K562 (cell line): Measurements from ENCODE around the gene ODAD4. TPM values are rescaled to one million over a fixed set of nuclear protein-coding genes. Genes with fewer than 3 reads are reported as not detected.

Source experiments
- ATAC-seq: fragments of 200-7000 bp; cut with Tn5 transposase; 3 replicates; pipeline ENCODE4 v1.9.1; 2020; ENCODE audit warnings: moderate library complexity
- BruUV-seq: library from RNA; stranded (reverse); fragments of 400-500 nt; replicated peaks from 2 replicates; lab custom pipeline; 2021; lab: Mats Ljungman, UMichigan
- CTCF ChIA-PET: fragments of 300-600 bp; formaldehyde crosslinking; extraction: SDS; loops from one replicate; lab custom pipeline; 2021; ENCODE audit warnings: low intra/inter-chr PET ratio; lab: Yijun Ruan, JAX
- POLR2A ChIA-PET: fragments of 300-600, 350-650 bp; sonication (Branson Sonifier 250); formaldehyde crosslinking; extraction: SDS; loops from one replicate; lab custom pipeline; 2021; ENCODE audit warnings: antibody characterized with exemption, inconsistent platforms; lab: Yijun Ruan, JAX
- DNase-seq, 4 experiments: peaks; one replicate each; pipeline versions ENCODE4 v3.0.0 to v3.0.0-alpha.2; 2011 to 2018; ENCODE audit warnings: low spot score in 3 of 4, mixed read lengths in 3 of 4; ENCODE audit errors: extremely low read depth in 1 of 4
- FAIRE-seq: peaks from 2 replicates; lab custom pipeline; 2011; peaks lifted over from hg19 to GRCh38; lab: Jason Lieb, UNC
- H2AFZ ChIP-seq: 2 replicates; pipeline ENCODE4 v1.6.0; 2011; ENCODE audit warnings: low read depth, low read length, control low read depth, inconsistent platforms
- H3K27ac ChIP-seq: fragments of 200-600 bp; 3 replicates; pipeline ENCODE4 v1.8.0; 2011; ENCODE audit warnings: low read depth, mild to moderate bottlenecking, control low read depth, inconsistent platforms, low read length, moderate library complexity, mixed read lengths; ENCODE audit errors: extremely low read depth
- H3K27me3 ChIP-seq, 2 experiments: fragments of 300-600 bp in 1 of 2; 2 replicates in 1 of 2; 3 replicates in 1 of 2; pipeline versions ENCODE4 v1.6.0 to v1.8.0; 2011; ENCODE audit warnings: inconsistent platforms in 2 of 2, low read length in 2 of 2, mild to moderate bottlenecking in 1 of 2, mixed read lengths in 1 of 2, moderate library complexity in 1 of 2; ENCODE audit not compliant: control insufficient read depth in 2 of 2, insufficient read depth in 2 of 2
- H3K36me3 ChIP-seq: fragments of 300-600 bp; 3 replicates; pipeline ENCODE4 v1.8.0; 2011; ENCODE audit warnings: mild to moderate bottlenecking, low read length, inconsistent platforms; ENCODE audit not compliant: control insufficient read depth, insufficient read depth
- H3K4me1 ChIP-seq, 2 experiments: fragments of 200-600 bp in 1 of 2; replicated peaks in 1 of 2; 2 replicates in 1 of 2; 3 replicates in 1 of 2; pipeline versions ENCODE4 v1.5.1 to v1.8.0; 2011; ENCODE audit warnings: inconsistent platforms in 2 of 2, low read length in 2 of 2, mild to moderate bottlenecking in 1 of 2, mixed read lengths in 1 of 2, moderate library complexity in 1 of 2; ENCODE audit not compliant: control insufficient read depth in 2 of 2, insufficient read depth in 2 of 2
- H3K4me2 ChIP-seq: 2 replicates; pipeline ENCODE4 v1.6.1; 2011; ENCODE audit warnings: low read length, control low read depth, inconsistent platforms, mixed read lengths; ENCODE audit not compliant: insufficient read depth
- H3K4me3 ChIP-seq: fragments of 200-600 bp; sonication (generic), shearing (Covaris generic); 2 replicates; pipeline ENCODE4 v1.5.1; 2016; ENCODE audit warnings: control low read depth, inconsistent platforms
- H3K79me2 ChIP-seq: fragments of 200-600 bp; 3 replicates; pipeline ENCODE4 v1.8.0; 2011; ENCODE audit warnings: low read length, inconsistent platforms; ENCODE audit not compliant: control insufficient read depth, insufficient read depth
- H3K9ac ChIP-seq, 2 experiments: 2 replicates each; pipeline versions ENCODE4 v1.6.0 to v1.6.1; 2011; ENCODE audit warnings: low read depth in 2 of 2, low read length in 2 of 2, control low read depth in 1 of 2, inconsistent platforms in 1 of 2, mild to moderate bottlenecking in 1 of 2, mixed read lengths in 1 of 2; ENCODE audit not compliant: insufficient read depth in 1 of 2
- H3K9me1 ChIP-seq: one replicate; pipeline ENCODE4 v1.6.0; 2011; ENCODE audit warnings: inconsistent platforms, mild to moderate bottlenecking, low read length, moderate library complexity; ENCODE audit not compliant: control insufficient read depth, insufficient read depth
- H3K9me3 ChIP-seq: replicated peaks from 2 replicates; pipeline ENCODE4 v1.5.1; 2011; ENCODE audit warnings: low read depth, low read length, inconsistent platforms; ENCODE audit not compliant: control insufficient read depth, insufficient read depth
- H4K20me1 ChIP-seq: replicated peaks from 2 replicates; pipeline ENCODE4 v1.6.1; 2011; ENCODE audit warnings: low read length, inconsistent platforms, mixed read lengths; ENCODE audit not compliant: control insufficient read depth, insufficient read depth
- CEBPB ChIP-seq: fragments of 450-650 bp; IDR thresholded peaks from 2 replicates; pipeline ENCODE4 v1.6.1; 2016; ENCODE audit warnings: missing genetic modification characterization, missing compliant biosample characterization
- EGR1 ChIP-seq: fragments of 450-650 bp; conservative IDR thresholded peaks from 2 replicates; pipeline ENCODE4 v1.6.1; 2017; ENCODE audit warnings: mild to moderate bottlenecking
- KDM4B ChIP-seq, 2 experiments: fragments of 450-650 bp in 1 of 2; sonication (generic) in 1 of 2; IDR thresholded peaks; 2 replicates each; pipeline ENCODE4 v1.6.1; 2016 to 2017; ENCODE audit warnings: borderline replicate concordance in 2 of 2, antibody characterized with exemption in 1 of 2, low read depth in 1 of 2, mild to moderate bottlenecking in 1 of 2
- LARP7 ChIP-seq: fragments of 450-650 bp; IDR thresholded peaks from 2 replicates; pipeline ENCODE4 v1.6.1; 2016
- SUPT5H ChIP-seq: fragments of 450-650 bp; IDR thresholded peaks from 2 replicates; pipeline ENCODE4 v1.6.1; 2016
- WGBS: fragments of 100-300 bp; shearing (Covaris generic); methylation state at CpG from one replicate; pipeline ENCODE4 v1.1.6; 2016; ENCODE audit warnings: low coverage, mixed read lengths; ENCODE audit not compliant: insufficient coverage; ENCODE audit errors: missing lambda C conversion rate; 5-methylcytosine and 5-hydroxymethylcytosine counted together
- in situ Hi-C: fragments of 300-500 bp; cut with MboI; formaldehyde crosslinking; loops from 4 replicates; pipeline ENCODE4 v1.15.0; 2018; ENCODE audit warnings: inconsistent platforms, mixed read lengths
- intact Hi-C: fragments of 100-400 bp; cut with micrococcal nuclease; formaldehyde crosslinking; loops from 2 replicates; pipeline ENCODE4 v1.14.2; 2022
- polyA plus RNA-seq, 8 experiments: library from polyadenylated mRNA; depleted of rRNA in 4 of 8; stranded (reverse) in 5 of 8; unstranded in 3 of 8; fragments of >200 nt; fragmentation: Nextera tagmentation in 2 of 8; fragmentation: Illumina TruSeq in 1 of 8; extraction: Ambion mirVana in 2 of 8; extraction: Trizol in 1 of 8; gene quantifications; 2 replicates each; pipeline versions ENCODE4 v1.2.1 to v1.2.3, GENCODE V29; 2011 to 2014; ENCODE audit warnings: inconsistent platforms in 1 of 8, missing spikeins in 1 of 8
- total RNA-seq, 7 experiments: library from RNA; depleted of rRNA in 6 of 7; stranded (reverse); fragments of >200 nt in 6 of 7; fragmentation: Illumina TruSeq in 2 of 7; extraction: Trizol in 2 of 7; gene quantifications; 2 replicates each; pipeline versions ENCODE4 v1.2.1 to v1.2.3, GENCODE V29; 2011 to 2021; ENCODE audit warnings: low replicate concordance in 1 of 7
- TF ChIP-seq, protein P1 (sequence below): fragments of 450-650 bp; IDR thresholded peaks from 2 replicates; pipeline ENCODE4 v1.6.1; 2016
- TF ChIP-seq, protein P2 (sequence below): fragments of 250-450 bp; sonication (Bioruptor Pico); IDR thresholded peaks from 2 replicates; pipeline ENCODE4 v1.4.0; 2020; ENCODE audit warnings: borderline replicate concordance

ODAD4 gene
- total and polyA plus RNA-seq, 9 of the 15 experiments (the other 6 are each of a cell fraction or from before 2014, with no cell fraction given) = 0.09 to 0.98 (median 0.51) TPM

DNA sequence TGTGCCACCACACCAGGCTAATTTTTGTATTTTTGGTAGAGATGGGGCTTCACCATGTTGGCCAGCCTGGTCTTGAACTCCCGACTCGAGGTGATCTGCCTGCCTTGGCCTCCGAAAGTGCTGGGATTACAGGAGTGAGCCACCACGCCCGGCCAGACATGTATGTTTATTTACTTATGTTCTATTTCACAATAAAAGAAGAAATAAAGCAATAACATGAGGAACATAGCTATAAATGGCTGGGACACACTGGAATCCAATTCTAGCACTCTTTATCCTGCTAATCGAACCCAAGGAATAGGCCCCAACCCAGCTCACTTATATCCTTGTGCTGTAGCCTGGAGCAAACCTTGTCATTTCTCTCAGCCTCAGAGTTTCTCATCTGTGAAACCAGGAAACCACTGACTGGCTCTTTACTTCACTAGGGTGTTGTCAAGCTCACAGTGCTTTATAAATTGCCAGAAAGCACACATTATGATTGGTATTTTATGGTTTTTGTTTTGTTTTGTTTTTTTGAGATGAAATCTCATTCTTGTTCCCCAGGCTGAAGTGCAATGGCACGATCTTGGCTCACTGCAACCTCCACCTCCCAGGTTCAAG is 4.3 kb upstream of the ODAD4 start:
- CTCF ChIA-PET = no interaction called here
- WGBS = 80% methylated on average over 7 of the region's 7 CpGs
- Histone ChIP-seq H3K9me1 (no peaks in the 10 kb centered on the region), H3K27me3 (no peaks in the 10 kb centered on the region), H3K36me3 (no peaks in the 10 kb centered on the region), H3K9me3 (no peaks in the 10 kb centered on the region), H3K79me2 (peaks cover 13% of the 10 kb centered on the region; the same call in 2 of the 3 replicates), H3K4me3 (no peak overlapping the region), H3K4me2 (no peak overlapping the region), H3K9ac (no peak overlapping the region), H3K27ac (no peak overlapping the region)
- no peak for DNase-seq
- FAIRE-seq = no peak
- no TSS peak for BruUV-seq
- POLR2A ChIA-PET = interaction anchor here (0.8 to 1.1 kb wide), 2 partner anchors 11 to 238 kb away, joined by 3 read pairs; partner anchors contain the start of gene EIF1
- intact Hi-C loops = no loop called here
- ATAC-seq = no peak
- TF ChIP-seq CEBPB (0 out of 2 replicates have a peak, but pooled peaks have one; percentile 23), SUPT5H (no peak)
- TF ChIP-seq, all 486 proteins: peak for 1
- Histone ChIP-seq H2AFZ (no peak overlapping the region), H3K4me1 (peaks cover 5 to 9% of the 10 kb centered on the region in 2 experiments; a peak in 4 of 5 replicates), H4K20me1 (no peaks in the 10 kb centered on the region)
- in situ Hi-C loops = no loop called here

DNA sequence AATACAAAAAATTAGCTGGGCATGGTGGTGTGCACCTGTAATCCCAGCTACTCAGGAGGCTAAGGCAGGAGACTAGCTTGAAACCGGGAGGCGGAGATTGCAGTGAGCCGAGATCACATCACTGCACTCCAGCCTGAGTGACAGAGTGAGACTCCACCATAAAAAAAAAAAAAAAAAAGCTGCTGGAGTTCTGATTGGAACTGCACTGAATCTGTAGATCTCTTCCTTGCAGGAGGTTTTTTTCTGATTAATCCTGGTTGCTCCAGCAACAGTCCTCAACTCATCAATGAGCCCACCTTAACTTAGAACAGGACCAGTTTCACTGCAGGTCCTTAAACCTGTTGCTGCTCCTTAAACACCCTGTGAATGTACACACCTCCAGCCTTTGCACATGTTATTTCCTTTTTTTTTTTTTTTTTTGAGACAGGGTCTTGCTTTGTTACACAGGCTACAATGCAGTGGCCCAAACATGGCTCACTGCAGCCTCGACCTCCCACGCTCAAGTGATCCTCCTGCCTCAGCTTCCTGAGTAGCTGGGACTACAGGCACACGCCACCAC is 1.6 kb upstream of the ODAD4 start:
- 39% methylated on average over 6 of the region's 6 CpGs for WGBS
- intact Hi-C loops = no loop called here
- Histone ChIP-seq H3K27ac (peak overlapping the region; percentile 82), H3K4me3 (peak overlapping the region; percentile 45; the same call in 1 of the 2 replicates), H3K4me2 (peak overlapping the region; percentile 98), H3K9me1 (no peaks in the 10 kb centered on the region), H3K36me3 (no peaks in the 10 kb centered on the region), H2AFZ (peak overlapping the region; percentile 93), H3K9ac (peak overlapping the region; percentile 70 to 79), H3K79me2 (peaks cover 13% of the 10 kb centered on the region; the same call in 2 of the 3 replicates), H3K9me3 (no peaks in the 10 kb centered on the region), H3K4me1 (peaks cover 19 to 21% of the 10 kb centered on the region in 2 experiments; a peak in 4 of 5 replicates), H3K27me3 (no peaks in the 10 kb centered on the region), H4K20me1 (no peaks in the 10 kb centered on the region)
- in situ Hi-C loops = no loop called here
- no peak for FAIRE-seq
- no TSS peak for BruUV-seq
- ChIA-PET CTCF (no interaction called here), POLR2A (interaction anchor here (0.6 to 2.4 kb wide), 7 partner anchors 8 to 256 kb away, joined by 3 to 21 read pairs (median 4); partner anchors contain the start of genes ACLY and CNP)
- TF ChIP-seq, protein P1, sequence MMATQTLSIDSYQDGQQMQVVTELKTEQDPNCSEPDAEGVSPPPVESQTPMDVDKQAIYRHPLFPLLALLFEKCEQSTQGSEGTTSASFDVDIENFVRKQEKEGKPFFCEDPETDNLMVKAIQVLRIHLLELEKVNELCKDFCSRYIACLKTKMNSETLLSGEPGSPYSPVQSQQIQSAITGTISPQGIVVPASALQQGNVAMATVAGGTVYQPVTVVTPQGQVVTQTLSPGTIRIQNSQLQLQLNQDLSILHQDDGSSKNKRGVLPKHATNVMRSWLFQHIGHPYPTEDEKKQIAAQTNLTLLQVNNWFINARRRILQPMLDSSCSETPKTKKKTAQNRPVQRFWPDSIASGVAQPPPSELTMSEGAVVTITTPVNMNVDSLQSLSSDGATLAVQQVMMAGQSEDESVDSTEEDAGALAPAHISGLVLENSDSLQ = peak; percentile 84
- TF ChIP-seq, protein P2, sequence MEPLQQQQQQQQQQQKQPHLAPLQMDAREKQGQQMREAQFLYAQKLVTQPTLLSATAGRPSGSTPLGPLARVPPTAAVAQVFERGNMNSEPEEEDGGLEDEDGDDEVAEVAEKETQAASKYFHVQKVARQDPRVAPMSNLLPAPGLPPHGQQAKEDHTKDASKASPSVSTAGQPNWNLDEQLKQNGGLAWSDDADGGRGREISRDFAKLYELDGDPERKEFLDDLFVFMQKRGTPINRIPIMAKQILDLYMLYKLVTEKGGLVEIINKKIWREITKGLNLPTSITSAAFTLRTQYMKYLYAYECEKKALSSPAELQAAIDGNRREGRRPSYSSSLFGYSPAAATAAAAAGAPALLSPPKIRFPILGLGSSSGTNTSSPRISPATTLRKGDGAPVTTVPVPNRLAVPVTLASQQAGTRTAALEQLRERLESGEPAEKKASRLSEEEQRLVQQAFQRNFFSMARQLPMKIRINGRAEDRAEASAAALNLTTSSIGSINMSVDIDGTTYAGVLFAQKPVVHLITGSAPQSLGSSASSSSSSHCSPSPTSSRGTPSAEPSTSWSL = no peak
- TF ChIP-seq EGR1 (0 out of 2 replicates have a peak, but pooled peaks have one; percentile 19), LARP7 (no peak), KDM4B (IDR thresholded peaks at IDR 0.05; ENCODE audit: borderline replicate concordance in 2 of 2, low read depth in 1 of 2) (no peak)
- no peak for DNase-seq
- no peak for ATAC-seq
